HFF-Myc (cell line): ENCODE data around the gene SHROOM1.

Experiments
- DNase-seq: peaks from one replicate; pipeline ENCODE4 v3.0.0-alpha.2; 2011; ENCODE audit warnings: low read depth; ENCODE audit errors: extremely low read depth
- H3K4me3 ChIP-seq: replicated peaks from 2 replicates; pipeline ENCODE4 v1.5.1; 2011; ENCODE audit warnings: low read depth, mild to moderate bottlenecking, control low read depth, low read length
- CTCF ChIP-seq: IDR thresholded peaks from 2 replicates; pipeline ENCODE4 v1.5.1; 2012; ENCODE audit warnings: mild to moderate bottlenecking, low read depth, low read length, control low read depth; ENCODE audit errors: missing control alignments

Gene SHROOM1

GRCh38 chr5:132785864-132786263, 44.6 kb downstream of the SHROOM1 start:
- H3K4me3 ChIP-seq, result no peak overlapping the region
- DNase-seq, result no peak
- no peak for TF ChIP-seq CTCF

- no peak overlapping the region for H3K4me3 ChIP-seq
Measured at GRCh38 chr5:132785365-132785764, 45.1 kb downstream of the SHROOM1 start.

GRCh38 chr5:132782101-132782500, 48.3 kb downstream of the SHROOM1 start:
- H3K4me3 ChIP-seq, result no peak overlapping the region
- no peak for TF ChIP-seq CTCF
- no peak for DNase-seq

More at GRCh38 chr5:132785365-132785764, 45.1 kb downstream of the SHROOM1 start:
- no peak for DNase-seq
- TF ChIP-seq CTCF, result no peak

GRCh38 chr5:132781029-132781428, 49.4 kb downstream of the SHROOM1 start:
- no peak for DNase-seq
- TF ChIP-seq CTCF, result no peak
- H3K4me3 ChIP-seq, result no peak overlapping the region

GRCh38 chr5:132780577-132780976, 49.9 kb downstream of the SHROOM1 start:
- no peak for TF ChIP-seq CTCF
- DNase-seq, result no peak

GRCh38 chr5:132779961-132780360, 50.5 kb downstream of the SHROOM1 start:
- no peak for DNase-seq
- no peak overlapping the region for H3K4me3 ChIP-seq
- no peak for TF ChIP-seq CTCF

More at GRCh38 chr5:132780577-132780976, 49.9 kb downstream of the SHROOM1 start:
- H3K4me3 ChIP-seq, result no peak overlapping the region

GRCh38 chr5:132778856-132779255, 51.6 kb downstream of the SHROOM1 start:
- no peak for TF ChIP-seq CTCF
- H3K4me3 ChIP-seq, result no peak overlapping the region
- DNase-seq, result no peak
